HG03342 (cell line): ENCODE data around the gene SNCG.
"Not testable (repeated sequence)": the region's sequence is repeated elsewhere in the genome, so short reads cannot be mapped to it uniquely, and the experiment has no call there.

Experiments used
- ATAC-seq: cut with Tn5 transposase; IDR thresholded peaks from one replicate; pipeline ENCODE4 v1.9.1; 2021; ENCODE audit warnings: mild to moderate bottlenecking, moderate library complexity; ENCODE audit not compliant: unreplicated experiment

The SNCG gene

GRCh38 chr10:86958116-86958900 lies at the start of gene SNCG:
SNCG (plus strand) TSS chr10:86958599; CDS start chr10:86958698, 99 bp downstream.
- no peak for ATAC-seq

- ATAC-seq: no peak
Measured at GRCh38 chr10:86914734-86915133, 43.7 kb upstream of the SNCG start.

- no peak for ATAC-seq
Measured at GRCh38 chr10:86918022-86918471, 40.4 kb upstream of the SNCG start.

GRCh38 chr10:86922553-86922961 lies 35.8 kb upstream of the SNCG start:
- no peak for ATAC-seq

GRCh38 chr10:86929468-86930380 lies 28.7 kb upstream of the SNCG start:
- no peak for ATAC-seq

GRCh38 chr10:86931872-86932271 lies 26.5 kb upstream of the SNCG start:
- ATAC-seq: no peak

- ATAC-seq: no peak
Measured at GRCh38 chr10:86932674-86933073, 25.7 kb upstream of the SNCG start.

GRCh38 chr10:86934162-86934711 lies 24.2 kb upstream of the SNCG start:
- not testable (repeated sequence) for ATAC-seq

- ATAC-seq: no peak
Measured at GRCh38 chr10:86936661-86937501, 21.5 kb upstream of the SNCG start.

- ATAC-seq: no peak
Measured at GRCh38 chr10:86937502-86938154, 20.8 kb upstream of the SNCG start.

GRCh38 chr10:86938260-86938659 lies 20.1 kb upstream of the SNCG start:
- ATAC-seq: no peak

GRCh38 chr10:86940076-86940475 lies 18.3 kb upstream of the SNCG start:
- not testable (repeated sequence) for ATAC-seq

GRCh38 chr10:86940677-86941076 lies 17.7 kb upstream of the SNCG start:
- no peak for ATAC-seq

GRCh38 chr10:86941426-86941825 lies 17.0 kb upstream of the SNCG start:
- no peak for ATAC-seq

GRCh38 chr10:86941991-86942421 lies 16.4 kb upstream of the SNCG start:
- ATAC-seq: no peak

GRCh38 chr10:86942441-86943315 lies 15.7 kb upstream of the SNCG start:
- no peak for ATAC-seq

GRCh38 chr10:86943316-86944030 lies 14.9 kb upstream of the SNCG start:
- ATAC-seq: no peak

GRCh38 chr10:86944031-86944419 lies 14.4 kb upstream of the SNCG start:
- ATAC-seq: no peak
